ENCODE data around the gene NPHP4. TPM values are rescaled to one million over a fixed set of nuclear protein-coding genes. Genes with fewer than 3 reads are reported as not detected.

The NPHP4 gene
- total RNA-seq, 4 donors from 2014 or later = 13.7 to 29.3 (median 18.6) TPM

DNA sequence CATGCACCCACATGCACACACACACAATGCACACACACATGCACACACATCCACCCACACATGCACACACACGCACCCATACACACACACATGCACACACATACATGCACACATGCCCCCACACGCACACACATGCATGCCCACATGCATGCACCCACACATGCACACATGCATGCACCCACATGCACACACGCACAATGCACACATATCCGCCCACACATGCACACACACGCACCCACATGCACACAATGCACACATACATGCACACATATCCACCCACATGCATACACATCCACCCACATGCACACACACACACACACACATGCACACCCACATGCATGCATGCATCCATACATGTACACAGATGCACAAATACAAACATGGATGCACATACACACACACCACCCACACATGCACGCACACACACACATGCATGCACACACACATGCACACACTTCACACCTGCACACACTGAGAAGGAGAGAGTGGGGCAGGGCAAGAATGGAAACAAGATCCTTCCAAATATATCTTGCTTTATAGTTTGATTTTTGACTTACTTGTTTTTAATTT, 123.2 kb downstream of the NPHP4 start:
- TF ChIP-seq, protein P1, sequence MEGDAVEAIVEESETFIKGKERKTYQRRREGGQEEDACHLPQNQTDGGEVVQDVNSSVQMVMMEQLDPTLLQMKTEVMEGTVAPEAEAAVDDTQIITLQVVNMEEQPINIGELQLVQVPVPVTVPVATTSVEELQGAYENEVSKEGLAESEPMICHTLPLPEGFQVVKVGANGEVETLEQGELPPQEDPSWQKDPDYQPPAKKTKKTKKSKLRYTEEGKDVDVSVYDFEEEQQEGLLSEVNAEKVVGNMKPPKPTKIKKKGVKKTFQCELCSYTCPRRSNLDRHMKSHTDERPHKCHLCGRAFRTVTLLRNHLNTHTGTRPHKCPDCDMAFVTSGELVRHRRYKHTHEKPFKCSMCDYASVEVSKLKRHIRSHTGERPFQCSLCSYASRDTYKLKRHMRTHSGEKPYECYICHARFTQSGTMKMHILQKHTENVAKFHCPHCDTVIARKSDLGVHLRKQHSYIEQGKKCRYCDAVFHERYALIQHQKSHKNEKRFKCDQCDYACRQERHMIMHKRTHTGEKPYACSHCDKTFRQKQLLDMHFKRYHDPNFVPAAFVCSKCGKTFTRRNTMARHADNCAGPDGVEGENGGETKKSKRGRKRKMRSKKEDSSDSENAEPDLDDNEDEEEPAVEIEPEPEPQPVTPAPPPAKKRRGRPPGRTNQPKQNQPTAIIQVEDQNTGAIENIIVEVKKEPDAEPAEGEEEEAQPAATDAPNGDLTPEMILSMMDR (IDR thresholded peaks at IDR 0.05) = no peak
- no peak for DNase-seq (ENCODE audit: low spot score)
- ATAC-seq (ENCODE audit: low FRiP score) = no peak

DNA sequence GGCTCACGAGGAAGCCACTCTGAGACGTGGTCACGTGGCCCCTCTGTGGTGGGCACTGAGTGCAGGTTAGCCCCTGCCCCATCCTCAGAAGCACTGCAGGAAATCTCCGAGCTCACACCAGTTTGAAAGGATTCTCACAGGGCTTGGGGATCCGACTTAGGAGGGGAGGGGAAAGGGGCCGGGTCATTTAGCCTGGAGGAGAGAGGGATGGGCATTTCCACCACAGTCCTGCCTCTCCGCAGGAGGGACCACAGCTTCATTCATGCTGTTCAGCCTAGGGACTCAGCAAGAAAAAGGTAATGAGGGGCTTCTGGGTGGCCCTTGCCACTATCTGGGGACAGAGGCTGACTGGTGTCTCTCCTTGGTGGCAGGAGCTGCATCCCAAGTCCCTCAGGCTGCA, 126.5 kb downstream of the NPHP4 start:
- ATAC-seq (ENCODE audit: low FRiP score) (no peak), DNase-seq (ENCODE audit: low spot score) (no peak)
- TF ChIP-seq, protein P1 (IDR thresholded peaks at IDR 0.05) = no peak

DNA sequence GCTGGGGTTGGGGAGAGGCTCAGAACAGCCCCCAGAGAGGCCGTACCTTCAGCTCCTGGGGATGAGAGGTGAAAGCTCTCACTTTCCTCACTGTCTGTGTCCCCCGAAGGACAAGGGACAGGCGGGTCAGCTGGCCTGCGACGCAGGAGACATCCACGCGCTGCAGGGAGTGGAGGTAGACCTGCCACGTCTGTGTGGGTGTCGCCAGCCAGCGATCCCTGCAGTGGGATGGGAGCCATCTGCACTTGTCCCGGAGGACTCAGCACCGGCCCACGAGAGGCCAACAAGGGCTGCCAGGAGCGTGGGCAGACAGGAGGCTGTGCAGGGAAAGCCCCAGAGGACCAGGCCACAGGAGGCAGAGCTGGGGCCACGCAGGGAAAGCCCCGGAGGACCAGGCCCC, 127.2 kb downstream of the NPHP4 start:
- ATAC-seq (ENCODE audit: low FRiP score) = no peak
- DNase-seq (ENCODE audit: low spot score) = no peak
- TF ChIP-seq, protein P1 (IDR thresholded peaks at IDR 0.05) = no peak

GRCh38 chr1:5864256-5864655, 128.0 kb downstream of the NPHP4 start:
- ATAC-seq (ENCODE audit: low FRiP score) (no peak), DNase-seq (ENCODE audit: low spot score) (no peak)
- TF ChIP-seq, protein P1 (IDR thresholded peaks at IDR 0.05) = no peak

GRCh38 chr1:5863238-5863637, 129.0 kb downstream of the NPHP4 start:
- TF ChIP-seq, protein P1 (IDR thresholded peaks at IDR 0.05) = no peak
- no peak for ATAC-seq (ENCODE audit: low FRiP score)
- DNase-seq (ENCODE audit: low spot score) = no peak

DNA sequence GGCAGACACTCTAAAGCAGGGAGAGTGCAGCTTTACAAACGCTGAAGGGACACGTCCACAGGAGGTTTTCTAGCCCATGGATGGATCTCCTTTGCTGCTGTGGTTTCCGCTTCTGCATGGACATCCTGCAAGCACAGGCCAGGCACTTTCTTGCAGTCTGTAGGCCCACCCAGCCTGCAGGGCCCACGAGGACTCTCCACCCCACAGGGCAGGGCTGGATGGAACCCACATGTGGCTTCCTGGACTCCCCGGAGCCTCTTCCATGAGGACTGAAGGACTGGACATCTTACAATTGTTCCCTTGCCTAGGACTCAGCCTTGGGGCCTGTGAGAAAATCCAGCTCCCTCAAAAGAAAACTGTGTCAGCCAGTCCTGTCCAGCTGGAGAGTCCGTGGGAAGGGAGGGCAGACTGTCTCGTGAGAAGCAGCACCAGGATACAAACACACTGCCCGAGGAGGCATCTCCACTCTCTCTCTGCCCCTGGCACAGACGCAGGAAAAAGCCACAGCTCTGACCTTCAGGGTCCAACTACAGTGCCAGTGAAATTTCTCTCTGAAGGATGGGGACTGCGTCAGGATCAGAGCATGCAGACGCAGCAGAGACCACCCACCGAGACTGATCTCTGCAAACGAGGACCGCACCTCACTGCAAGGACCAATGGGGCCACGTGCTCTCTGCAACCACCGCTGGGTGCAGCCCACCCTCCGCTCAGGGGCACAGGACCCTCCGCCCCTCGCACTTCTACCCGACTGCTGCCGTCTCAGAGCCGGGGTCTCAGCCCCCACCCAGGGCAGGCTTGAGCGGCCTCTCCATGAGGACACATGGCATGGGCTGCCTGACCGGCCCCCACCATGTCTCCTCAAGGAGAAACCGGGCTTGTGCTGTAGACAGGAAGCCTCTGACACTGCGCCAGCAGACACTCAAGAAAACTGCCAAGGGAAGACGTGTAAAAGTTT, 130.1 kb downstream of the NPHP4 start:
- DNase-seq (ENCODE audit: low spot score) = no peak
- TF ChIP-seq, protein P1 (IDR thresholded peaks at IDR 0.05) = no peak
- ATAC-seq (ENCODE audit: low FRiP score) = no peak

Measured in omental fat pad (tissue), 4 donors.